ENCODE results near the gene C17orf107. TPM values are rescaled to one million over a fixed set of nuclear protein-coding genes. Genes with fewer than 3 reads are reported as not detected.

The C17orf107 gene
- total and polyA plus RNA-seq, 9 of the 15 experiments (the other 6 are each of a cell fraction or from before 2014, with no cell fraction given) = 0.05 to 0.29 (median 0.07) TPM; not detected in 4

DNA sequence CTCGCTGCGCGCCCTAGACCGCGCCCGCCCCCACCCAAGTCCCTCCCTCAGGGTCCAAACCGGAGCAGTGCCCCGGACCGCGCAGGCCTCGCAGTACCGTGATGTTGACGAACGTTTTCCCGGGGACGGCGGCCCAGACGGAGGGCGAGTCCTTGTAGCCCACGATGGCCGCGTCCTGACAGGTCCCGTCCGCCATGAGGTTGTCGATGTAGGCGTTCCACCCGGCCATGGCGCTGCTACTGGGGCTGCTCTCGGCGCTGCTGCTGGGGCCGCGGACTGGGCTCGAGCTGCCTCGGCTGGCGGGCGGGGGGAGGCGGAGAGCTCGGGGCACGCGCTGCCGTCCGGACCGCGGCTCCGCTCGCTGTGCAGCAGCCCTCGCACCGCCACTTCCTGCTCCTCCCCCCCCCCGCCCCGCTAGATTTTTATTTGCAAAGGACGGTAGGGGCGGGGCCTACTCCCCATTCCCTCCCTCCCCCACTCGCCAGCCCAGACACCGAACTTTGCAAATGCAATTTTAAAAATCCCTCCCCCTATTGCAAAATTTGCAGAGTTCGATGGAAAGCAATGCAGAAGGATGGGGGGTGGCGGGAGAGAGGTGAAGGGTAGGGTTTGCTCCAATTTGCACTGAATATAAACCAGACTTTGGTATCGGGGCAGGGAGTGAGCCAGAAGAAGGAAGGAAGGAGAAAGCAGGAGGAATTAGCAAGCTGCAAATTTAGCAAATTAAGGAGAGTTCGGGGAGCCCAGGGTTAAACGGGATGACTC lies 49.0 kb downstream of the C17orf107 start, which contains the start of gene PFN1 (continued):
- TF ChIP-seq ZBTB40 (IDR thresholded peaks at IDR 0.05) (peak; percentile 59; the same call in 1 of the 2 replicates), ZBTB40 (CRISPR knock-in tag; IDR thresholded peaks at IDR 0.05) (no peak), NR2C2 (CRISPR knock-in tag; IDR thresholded peaks at IDR 0.05) (0 out of 2 replicates have a peak, but pooled peaks have one; percentile 16), NR2C2 (tag; IDR thresholded peaks at IDR 0.05) (no peak), HDAC1 (IDR thresholded peaks at IDR 0.05) (peak in 1 of 2 experiments; percentile 28; a peak in 1 of 4 replicates), EP400 (IDR thresholded peaks at IDR 0.05) (peak; percentile 48; the same call in 1 of the 2 replicates), HES1 (IDR thresholded peaks at IDR 0.05; ENCODE audit: low read depth) (0 out of 2 replicates have a peak, but pooled peaks have one; percentile 48), POLR2A (conservative IDR thresholded peaks at IDR 0.05) (peak; percentile 88), SMARCA5 (IDR thresholded peaks at IDR 0.05) (peak; percentile 45; the same call in 1 of the 2 replicates), CBX3 (IDR thresholded peaks at IDR 0.05; ENCODE audit: borderline replicate concordance in 1 of 2, low read length in 2 of 2) (no peak), WHSC1 (IDR thresholded peaks at IDR 0.05; ENCODE audit: low read length) (no peak), HLTF (IDR thresholded peaks at IDR 0.05) (peak; percentile 87; the same call in 1 of the 2 replicates), ETS2 (tag; IDR thresholded peaks at IDR 0.05; ENCODE audit: borderline replicate concordance, poor library complexity, severe bottlenecking) (no peak)
- TF ChIP-seq, protein P1, sequence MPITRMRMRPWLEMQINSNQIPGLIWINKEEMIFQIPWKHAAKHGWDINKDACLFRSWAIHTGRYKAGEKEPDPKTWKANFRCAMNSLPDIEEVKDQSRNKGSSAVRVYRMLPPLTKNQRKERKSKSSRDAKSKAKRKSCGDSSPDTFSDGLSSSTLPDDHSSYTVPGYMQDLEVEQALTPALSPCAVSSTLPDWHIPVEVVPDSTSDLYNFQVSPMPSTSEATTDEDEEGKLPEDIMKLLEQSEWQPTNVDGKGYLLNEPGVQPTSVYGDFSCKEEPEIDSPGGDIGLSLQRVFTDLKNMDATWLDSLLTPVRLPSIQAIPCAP (CRISPR knock-in tag; IDR thresholded peaks at IDR 0.05; ENCODE audit: borderline replicate concordance) = peak; percentile 58; the same call in 1 of the 2 replicates
- TF ChIP-seq, protein P2, sequence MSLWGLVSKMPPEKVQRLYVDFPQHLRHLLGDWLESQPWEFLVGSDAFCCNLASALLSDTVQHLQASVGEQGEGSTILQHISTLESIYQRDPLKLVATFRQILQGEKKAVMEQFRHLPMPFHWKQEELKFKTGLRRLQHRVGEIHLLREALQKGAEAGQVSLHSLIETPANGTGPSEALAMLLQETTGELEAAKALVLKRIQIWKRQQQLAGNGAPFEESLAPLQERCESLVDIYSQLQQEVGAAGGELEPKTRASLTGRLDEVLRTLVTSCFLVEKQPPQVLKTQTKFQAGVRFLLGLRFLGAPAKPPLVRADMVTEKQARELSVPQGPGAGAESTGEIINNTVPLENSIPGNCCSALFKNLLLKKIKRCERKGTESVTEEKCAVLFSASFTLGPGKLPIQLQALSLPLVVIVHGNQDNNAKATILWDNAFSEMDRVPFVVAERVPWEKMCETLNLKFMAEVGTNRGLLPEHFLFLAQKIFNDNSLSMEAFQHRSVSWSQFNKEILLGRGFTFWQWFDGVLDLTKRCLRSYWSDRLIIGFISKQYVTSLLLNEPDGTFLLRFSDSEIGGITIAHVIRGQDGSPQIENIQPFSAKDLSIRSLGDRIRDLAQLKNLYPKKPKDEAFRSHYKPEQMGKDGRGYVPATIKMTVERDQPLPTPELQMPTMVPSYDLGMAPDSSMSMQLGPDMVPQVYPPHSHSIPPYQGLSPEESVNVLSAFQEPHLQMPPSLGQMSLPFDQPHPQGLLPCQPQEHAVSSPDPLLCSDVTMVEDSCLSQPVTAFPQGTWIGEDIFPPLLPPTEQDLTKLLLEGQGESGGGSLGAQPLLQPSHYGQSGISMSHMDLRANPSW (CRISPR knock-in tag; IDR thresholded peaks at IDR 0.05) = no peak
